Amniotic stem cell (primary cell): ENCODE measurements around the gene PTPRT.

Source experiments
- DNase-seq: peaks from one replicate; lab custom pipeline; 2025; lab: John Stamatoyannopoulos, UW

The PTPRT gene

DNA sequence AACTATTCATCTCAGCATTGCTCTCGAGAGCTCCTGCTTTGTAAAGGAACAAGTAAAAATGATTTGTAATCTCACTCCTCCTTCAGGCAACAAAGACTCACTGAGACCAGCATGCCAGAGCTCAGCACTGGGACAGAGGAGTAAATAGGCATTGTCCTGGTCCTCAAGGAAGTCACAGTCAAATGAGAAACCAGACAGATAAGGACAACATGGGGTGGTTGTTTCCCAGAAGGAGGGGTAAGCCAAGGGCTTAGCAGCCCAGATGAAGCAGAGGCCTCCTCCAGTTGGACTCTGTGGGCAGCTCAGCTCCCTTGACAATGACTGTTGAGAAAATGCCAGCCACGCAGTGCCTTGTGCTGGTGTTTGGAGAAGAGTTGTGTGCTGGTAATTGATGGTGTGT is 1145.8 kb downstream of the PTPRT start:
- DNase-seq: no peak

DNA sequence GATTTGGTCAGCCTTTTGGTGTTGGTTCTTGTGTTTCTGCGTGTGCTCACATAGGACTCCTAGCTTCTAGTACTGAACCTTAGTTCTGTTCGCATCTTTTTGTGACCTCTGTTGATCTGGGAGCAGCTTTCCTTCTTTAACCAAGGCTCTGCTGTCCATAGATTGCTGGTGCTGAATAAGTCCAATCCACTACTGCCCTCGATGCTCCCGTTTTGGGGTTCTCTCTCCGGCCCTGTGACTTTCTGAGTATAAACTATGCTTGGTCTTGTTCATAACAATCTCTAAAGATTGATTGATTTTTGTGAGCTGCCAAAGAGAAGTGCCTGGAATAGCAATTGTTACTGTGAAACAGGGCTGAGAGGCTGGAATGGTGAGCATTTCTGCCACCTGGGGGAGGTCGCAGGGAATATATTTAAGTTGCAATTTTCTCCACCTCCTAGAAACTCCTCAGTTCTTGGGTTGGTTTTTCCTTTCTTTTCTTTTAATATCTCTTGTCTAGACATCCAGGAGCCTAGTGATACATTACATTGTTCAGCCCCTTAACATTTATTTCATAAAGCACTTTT is 1148.6 kb downstream of the PTPRT start:
- no peak for DNase-seq

DNA sequence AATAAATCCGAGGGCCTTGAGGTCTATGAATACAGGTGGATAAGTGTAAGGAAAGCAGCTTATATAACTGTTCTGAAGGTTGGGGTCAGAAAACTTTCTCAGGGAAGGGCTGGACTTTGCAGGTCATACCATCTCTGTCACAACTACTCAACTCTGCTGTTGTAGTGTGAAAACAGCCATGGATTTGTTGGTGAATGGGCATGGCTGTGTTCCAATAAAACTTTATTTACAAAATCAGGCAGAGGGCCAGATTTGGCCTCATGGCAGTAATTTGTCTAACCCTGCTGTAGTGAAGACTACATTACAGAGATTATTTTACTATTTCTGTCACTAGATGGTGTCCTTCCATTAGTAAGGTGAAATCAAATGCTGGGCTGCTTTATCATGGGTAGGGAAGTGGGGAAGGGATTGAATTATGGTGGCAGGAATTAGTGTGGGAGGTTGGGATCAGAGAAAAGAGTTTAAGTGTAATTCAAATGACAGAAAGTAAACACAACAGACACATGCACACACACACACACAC is 1161.9 kb downstream of the PTPRT start:
- no peak for DNase-seq

DNA sequence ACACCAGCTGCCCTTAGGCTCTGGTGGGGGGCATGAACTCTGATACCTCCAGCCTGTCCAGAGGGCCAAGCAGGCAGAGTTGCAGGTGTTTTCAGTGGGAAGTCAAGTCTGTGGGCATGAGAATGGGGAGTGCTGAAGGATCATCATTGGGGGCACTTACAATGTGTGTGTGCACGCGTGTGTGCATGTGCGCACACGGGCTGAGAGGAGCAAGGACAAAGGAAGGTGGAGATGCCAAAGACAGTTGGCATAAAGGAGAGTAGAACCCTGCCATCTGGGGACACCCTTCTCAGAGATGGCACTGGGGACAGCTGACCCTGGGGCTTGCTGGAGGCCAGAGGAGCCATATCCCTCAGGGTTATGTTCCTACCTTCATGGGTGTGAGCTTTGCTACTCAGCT is 1163.1 kb downstream of the PTPRT start:
- no peak for DNase-seq

DNA sequence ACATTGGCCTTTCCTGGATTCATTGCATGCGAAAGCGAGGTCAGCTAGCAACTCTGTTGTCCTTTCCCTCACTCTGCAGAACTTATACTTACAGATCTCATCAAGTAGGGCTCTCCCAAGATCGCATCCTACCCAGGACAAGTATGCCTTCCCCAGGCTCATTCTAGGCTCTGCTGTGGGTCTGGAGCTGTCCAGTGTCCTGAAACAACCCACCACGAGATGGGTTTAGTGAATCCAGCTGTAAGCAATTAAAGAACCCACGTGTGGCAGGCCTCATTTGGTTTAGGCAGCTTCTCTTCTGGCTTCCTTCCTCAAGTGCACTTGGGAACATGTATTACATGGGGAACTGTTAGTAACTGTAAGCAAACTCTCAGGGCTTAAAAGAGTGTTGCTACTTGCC is 1165.1 kb downstream of the PTPRT start:
- no peak for DNase-seq
